Astrocyte of the cerebellum (primary cell): Measurements from ENCODE around the gene KCNIP4.

Source experiments
- DNase-seq: peaks from one replicate; pipeline ENCODE4 v3.0.0-alpha.2; 2011; ENCODE audit warnings: low read depth
- H3K4me3 ChIP-seq: 2 replicates; pipeline ENCODE4 v1.5.1; 2011; ENCODE audit warnings: mild to moderate bottlenecking, low read depth, low read length, moderate library complexity
- CTCF ChIP-seq: IDR thresholded peaks from 2 replicates; pipeline ENCODE4 v1.5.1; 2012; ENCODE audit warnings: low read length, low read depth, moderate library complexity, mild to moderate bottlenecking; ENCODE audit errors: missing control alignments
- in situ Hi-C: cut with HindIII; loops from 2 replicates; pipeline ENCODE4 v1.10.0; 2017; ENCODE audit warnings: low sequenced_read_pairs

The KCNIP4 gene

GRCh38 chr4:21652508-21653231 lies 295.9 kb downstream of the KCNIP4 start:
- no peak for TF ChIP-seq CTCF
- DNase-seq, result no peak
- in situ Hi-C loops, result no loop called here
- no peak overlapping the region for H3K4me3 ChIP-seq

- no peak for DNase-seq
- TF ChIP-seq CTCF, result no peak
- in situ Hi-C loops, result no loop called here
- H3K4me3 ChIP-seq, result no peak overlapping the region
Observed at GRCh38 chr4:21649391-21650090, 299.0 kb downstream of the KCNIP4 start.

DNA sequence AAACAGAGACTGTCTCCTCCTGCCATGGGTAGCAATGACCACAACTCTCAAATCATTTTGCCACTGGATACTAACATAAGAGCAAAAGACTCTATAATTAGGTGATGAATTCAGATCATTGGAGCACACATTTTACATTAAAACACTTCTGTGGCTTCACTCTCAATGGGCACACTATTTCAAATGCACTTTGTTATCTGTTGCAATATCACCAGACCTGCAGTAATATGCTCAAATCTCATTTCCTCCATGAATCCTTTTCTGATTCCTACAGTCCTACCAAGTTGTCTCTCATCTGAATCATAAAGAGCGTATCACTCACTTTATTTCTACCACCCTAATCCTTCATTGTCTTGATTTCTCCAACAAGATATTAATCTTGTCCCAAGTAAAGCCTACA lies 302.8 kb downstream of the KCNIP4 start:
- in situ Hi-C loops, result no loop called here
- H3K4me3 ChIP-seq, result no peak overlapping the region
- no peak for TF ChIP-seq CTCF
- no peak for DNase-seq

DNA sequence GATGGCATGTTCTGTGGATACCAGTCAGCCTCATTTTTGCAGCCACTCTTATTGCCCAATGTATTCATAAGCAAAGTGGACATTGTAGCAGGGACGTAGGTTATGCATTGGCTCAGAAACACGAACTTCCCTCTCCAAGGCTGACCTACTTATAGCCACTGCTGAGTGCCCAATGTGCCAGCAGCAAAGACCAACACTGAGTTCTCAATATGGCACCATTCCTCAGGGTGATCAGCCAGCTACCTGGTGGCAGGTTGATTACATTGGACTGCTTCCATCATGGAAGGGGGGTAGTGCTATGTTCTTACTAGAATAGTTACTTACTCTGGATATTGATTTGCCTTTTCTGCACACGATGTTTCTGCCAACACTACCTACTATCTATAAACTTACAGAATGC lies 306.9 kb downstream of the KCNIP4 start:
- in situ Hi-C loops, result no loop called here
- H3K4me3 ChIP-seq, result no peak overlapping the region
- no peak for DNase-seq
- TF ChIP-seq CTCF, result no peak

DNA sequence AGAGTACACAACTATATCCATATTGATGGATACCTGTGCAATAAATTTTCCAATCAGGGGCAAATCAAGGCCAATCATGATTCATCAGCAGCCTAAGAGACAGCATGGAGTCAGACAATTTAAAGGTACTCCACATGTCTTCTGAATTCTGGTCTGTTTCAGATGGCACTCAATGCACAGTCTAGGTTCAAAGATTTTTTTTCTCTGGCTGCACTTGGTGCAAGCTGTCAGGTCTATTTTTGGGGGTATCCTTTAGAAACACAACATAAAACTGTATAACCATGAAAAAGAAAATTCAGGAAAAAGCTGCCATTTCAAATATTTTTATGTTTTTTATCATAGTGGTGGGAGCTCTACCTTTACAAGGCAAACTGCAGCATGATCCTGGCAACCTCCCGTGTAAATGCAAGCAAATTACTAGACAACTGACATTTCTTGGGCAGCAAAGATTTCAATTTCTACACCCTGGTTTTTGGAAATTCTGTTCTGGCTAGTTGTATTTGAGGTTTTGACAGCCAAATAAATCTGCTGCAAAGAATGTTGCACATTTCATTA lies 310.3 kb downstream of the KCNIP4 start:
- DNase-seq, result no peak
- in situ Hi-C loops, result no loop called here
- no peak overlapping the region for H3K4me3 ChIP-seq
- TF ChIP-seq CTCF, result no peak

GRCh38 chr4:21628916-21629610 lies 319.5 kb downstream of the KCNIP4 start:
- in situ Hi-C loops, result loop anchor here (5.0 kb wide), 1 partner anchor 62 kb away; no protein-coding TSS in a partner anchor
- no peak for TF ChIP-seq CTCF
- no peak overlapping the region for H3K4me3 ChIP-seq
- DNase-seq, result no peak
